Natural killer cell (primary cell): ENCODE results near the gene PDXK. TPM values are rescaled to one million over a fixed set of nuclear protein-coding genes. Genes with fewer than 3 reads are reported as not detected.

ENCODE experiments used
- ATAC-seq, 3 donors: fragments of 150-1000 bp in 2 of 3; fragments of 200-7000 bp in 1 of 3; cut with Tn5 transposase; 1 replicate in 1 of 3; 2 replicates in 2 of 3; pipeline ENCODE4 v1.10.0; 2021; ENCODE audit warnings: mild to moderate bottlenecking in 2 of 3, moderate library complexity in 2 of 3
- DNase-seq, 2 donors: peaks; one replicate each; pipeline versions ENCODE4 v3.0.0 to v3.0.0-alpha.2; 2013 to 2021; ENCODE audit warnings: mixed read lengths in 1 of 2
- H3K27ac ChIP-seq: one replicate; pipeline ENCODE4 v1.5.1; 2013; ENCODE audit warnings: mild to moderate bottlenecking, low read length
- H3K27me3 ChIP-seq: one replicate; pipeline ENCODE4 v1.6.1; 2013; ENCODE audit warnings: low read length; ENCODE audit not compliant: control insufficient read depth, insufficient read depth
- H3K36me3 ChIP-seq: one replicate; pipeline ENCODE4 v1.6.1; 2013; ENCODE audit warnings: low read length; ENCODE audit not compliant: control insufficient read depth, insufficient read depth
- H3K4me1 ChIP-seq: one replicate; pipeline ENCODE4 v1.6.1; 2013; ENCODE audit warnings: low read length; ENCODE audit not compliant: control insufficient read depth, insufficient read depth
- H3K4me3 ChIP-seq: one replicate; pipeline ENCODE4 v1.5.1; 2013; ENCODE audit warnings: low read length
- H3K9me3 ChIP-seq: one replicate; pipeline ENCODE4 v1.6.1; 2013; ENCODE audit warnings: low read length; ENCODE audit not compliant: control insufficient read depth, insufficient read depth
- H3K27ac Mint-ChIP-seq, 2 donors: one replicate each; pipeline ENCODE4 v1.8.0; 2022; ENCODE audit warnings: mild to moderate bottlenecking in 2 of 2, mixed read lengths in 2 of 2, moderate library complexity in 1 of 2
- H3K27me3 Mint-ChIP-seq, 2 donors: one replicate each; pipeline ENCODE4 v1.8.0; 2022; ENCODE audit warnings: low read depth in 2 of 2, mixed read lengths in 2 of 2
- H3K36me3 Mint-ChIP-seq: one replicate; pipeline ENCODE4 v1.8.0; 2022; ENCODE audit warnings: mixed read lengths
- H3K4me1 Mint-ChIP-seq, 2 donors: one replicate each; pipeline ENCODE4 v1.8.0; 2022; ENCODE audit warnings: mixed read lengths in 2 of 2
- H3K4me3 Mint-ChIP-seq: one replicate; pipeline ENCODE4 v1.8.0; 2022; ENCODE audit warnings: mild to moderate bottlenecking, moderate library complexity, mixed read lengths
- H3K9me3 Mint-ChIP-seq, 2 donors: one replicate each; pipeline ENCODE4 v1.8.0; 2022; ENCODE audit warnings: mixed read lengths in 2 of 2
- WGBS: methylation state at CpG from one replicate; pipeline ENCODE4 v1.1.7; 2013; ENCODE audit warnings: missing lambda C conversion rate; ENCODE audit not compliant: insufficient coverage; 5-methylcytosine and 5-hydroxymethylcytosine counted together
- intact Hi-C: fragments of 100-400 bp; cut with micrococcal nuclease; formaldehyde crosslinking; loops from one replicate; pipeline ENCODE4 v1.14.2; 2022
- total RNA-seq, 4 donors: library from RNA; stranded (reverse); fragments of 120-200 nt in 1 of 4; gene quantifications; one replicate each; pipeline versions ENCODE4 v1.2.3 to v1.2.4, GENCODE V29; 2013 to 2022
- TF ChIP-seq, protein P1 (sequence below): fragments of 200-600 bp; IDR thresholded peaks from one replicate; pipeline ENCODE4 v1.8.0; 2022; ENCODE audit warnings: antibody characterized with exemption

PDXK gene
- total RNA-seq, 3 donors from 2014 or later (not counting 1 experiment from before 2014, with no cell fraction given), result 73.8 to 77.0 (median 74.6) TPM

DNA sequence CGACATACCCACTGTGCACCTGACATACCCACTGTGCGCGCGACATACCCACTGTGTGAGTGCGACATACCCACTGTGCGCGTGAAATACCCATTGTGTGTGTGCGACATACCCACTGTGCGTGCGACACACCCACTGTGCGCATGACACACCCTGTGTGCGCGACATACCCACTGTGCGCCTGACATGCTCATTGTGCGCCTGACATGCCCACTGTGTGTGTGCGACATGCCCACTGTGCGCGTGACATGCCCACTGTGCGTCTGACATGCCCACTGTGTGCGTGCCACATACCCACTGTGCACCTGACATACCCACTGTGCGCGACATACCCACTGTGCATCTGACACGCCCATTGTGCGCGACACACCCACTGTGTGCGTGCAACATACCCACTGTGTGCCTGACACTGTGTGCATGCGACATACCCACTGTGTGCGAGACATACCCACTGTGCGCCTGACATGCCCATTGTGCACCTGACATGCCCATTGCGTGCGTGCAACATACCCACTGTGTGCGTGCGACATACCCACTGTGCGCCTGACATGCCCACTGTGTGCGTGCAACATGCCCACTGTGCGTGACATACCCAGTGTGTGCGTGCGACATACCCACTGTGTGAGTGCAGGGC lies 68.0 kb downstream of the PDXK start:
- Histone ChIP-seq H3K27me3 (no peaks in the 10 kb centered on the region), H3K36me3 (peaks cover 2% of the 10 kb centered on the region), H3K27ac (no peak overlapping the region), H3K9me3 (no peaks in the 10 kb centered on the region), H3K4me1 (peaks cover 19% of the 10 kb centered on the region), H3K4me3 (no peak overlapping the region)
- Mint-ChIP-seq H3K27me3 (no peaks in the 10 kb centered on the region), H3K4me1 (peaks cover 6 to 12% of the 10 kb centered on the region in 2 donors), H3K9me3 (no peaks in the 10 kb centered on the region), H3K4me3 (no peak overlapping the region), H3K36me3 (no peaks in the 10 kb centered on the region), H3K27ac (no peak overlapping the region)
- intact Hi-C loops, result no loop called here
- no peak for ATAC-seq
- TF ChIP-seq, protein P1, sequence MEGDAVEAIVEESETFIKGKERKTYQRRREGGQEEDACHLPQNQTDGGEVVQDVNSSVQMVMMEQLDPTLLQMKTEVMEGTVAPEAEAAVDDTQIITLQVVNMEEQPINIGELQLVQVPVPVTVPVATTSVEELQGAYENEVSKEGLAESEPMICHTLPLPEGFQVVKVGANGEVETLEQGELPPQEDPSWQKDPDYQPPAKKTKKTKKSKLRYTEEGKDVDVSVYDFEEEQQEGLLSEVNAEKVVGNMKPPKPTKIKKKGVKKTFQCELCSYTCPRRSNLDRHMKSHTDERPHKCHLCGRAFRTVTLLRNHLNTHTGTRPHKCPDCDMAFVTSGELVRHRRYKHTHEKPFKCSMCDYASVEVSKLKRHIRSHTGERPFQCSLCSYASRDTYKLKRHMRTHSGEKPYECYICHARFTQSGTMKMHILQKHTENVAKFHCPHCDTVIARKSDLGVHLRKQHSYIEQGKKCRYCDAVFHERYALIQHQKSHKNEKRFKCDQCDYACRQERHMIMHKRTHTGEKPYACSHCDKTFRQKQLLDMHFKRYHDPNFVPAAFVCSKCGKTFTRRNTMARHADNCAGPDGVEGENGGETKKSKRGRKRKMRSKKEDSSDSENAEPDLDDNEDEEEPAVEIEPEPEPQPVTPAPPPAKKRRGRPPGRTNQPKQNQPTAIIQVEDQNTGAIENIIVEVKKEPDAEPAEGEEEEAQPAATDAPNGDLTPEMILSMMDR, result no peak
- DNase-seq, result no peak
- WGBS, result 91% methylated on average over 38 of the region's 38 CpGs

DNA sequence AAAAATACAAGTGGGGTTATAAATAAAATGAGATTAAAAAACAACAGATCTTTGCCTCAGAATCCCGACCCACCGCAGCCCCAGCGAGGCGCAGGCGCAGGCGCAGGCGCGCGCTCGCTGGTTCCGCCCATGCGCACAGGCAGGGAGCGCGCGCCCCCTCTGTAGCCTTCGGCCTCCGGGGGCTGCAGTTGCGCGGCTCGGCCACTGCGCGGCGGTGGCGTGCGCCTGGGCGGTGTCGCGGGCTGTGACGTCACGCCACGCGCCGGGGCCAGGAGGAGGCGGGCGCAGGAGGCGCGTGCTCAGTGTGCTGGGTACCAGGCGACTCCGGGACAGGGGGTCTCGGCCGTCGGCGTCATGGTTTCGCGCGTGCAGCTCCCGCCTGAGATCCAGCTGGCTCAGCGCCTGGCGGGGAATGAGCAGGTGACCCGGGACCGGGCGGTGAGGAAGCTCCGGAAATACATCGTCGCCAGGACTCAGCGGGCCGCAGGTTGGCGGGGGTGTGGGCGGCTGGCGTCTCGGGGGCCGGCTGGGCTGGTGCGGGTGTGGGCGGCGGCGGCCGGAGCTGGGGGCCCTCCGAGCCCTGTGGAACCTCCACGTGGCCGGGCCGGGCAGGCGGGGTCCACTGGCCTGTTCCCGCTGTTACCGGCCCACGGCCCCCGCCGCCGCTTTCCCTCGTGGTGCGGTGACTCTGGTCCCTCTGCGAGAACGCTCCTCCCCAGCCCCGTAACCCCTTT lies 70.5 kb downstream of the PDXK start, which contains the start of gene RRP1:
TSS of gene RRP1 (plus strand) at position 302 of the 734 bp plus-strand sequence. CDS start at position 355, 53 bp downstream.
- H3K4me1 Mint-ChIP-seq, result peaks cover 6 to 19% of the 10 kb centered on the region in 2 donors
- peak within 1 kb of the TSS; percentile 93 for H3K4me3 Mint-ChIP-seq
- WGBS, result under 1% methylated on average over 83 of the region's 83 CpGs
- Histone ChIP-seq H3K9me3 (no peaks in the 10 kb centered on the region), H3K36me3 (peaks cover 25% of the 10 kb centered on the region), H3K4me1 (peaks cover 19% of the 10 kb centered on the region), H3K4me3 (peak within 1 kb of the TSS; percentile 95), H3K27ac (peak within 1 kb of the TSS; percentile 74), H3K27me3 (no peaks in the 10 kb centered on the region)
- DNase-seq (peak; percentile 96 to 98), ATAC-seq (peak; percentile 95 to 99 (median 97))
- no peaks in the 10 kb centered on the region for H3K27me3 Mint-ChIP-seq
- H3K27ac Mint-ChIP-seq, result peak within 1 kb of the TSS; percentile 73 to 88
- H3K9me3 Mint-ChIP-seq, result no peaks in the 10 kb centered on the region
- H3K36me3 Mint-ChIP-seq, result no peaks in the 10 kb centered on the region
- intact Hi-C loops, result no loop called here
- TF ChIP-seq, protein P1, result peak; percentile 98

DNA sequence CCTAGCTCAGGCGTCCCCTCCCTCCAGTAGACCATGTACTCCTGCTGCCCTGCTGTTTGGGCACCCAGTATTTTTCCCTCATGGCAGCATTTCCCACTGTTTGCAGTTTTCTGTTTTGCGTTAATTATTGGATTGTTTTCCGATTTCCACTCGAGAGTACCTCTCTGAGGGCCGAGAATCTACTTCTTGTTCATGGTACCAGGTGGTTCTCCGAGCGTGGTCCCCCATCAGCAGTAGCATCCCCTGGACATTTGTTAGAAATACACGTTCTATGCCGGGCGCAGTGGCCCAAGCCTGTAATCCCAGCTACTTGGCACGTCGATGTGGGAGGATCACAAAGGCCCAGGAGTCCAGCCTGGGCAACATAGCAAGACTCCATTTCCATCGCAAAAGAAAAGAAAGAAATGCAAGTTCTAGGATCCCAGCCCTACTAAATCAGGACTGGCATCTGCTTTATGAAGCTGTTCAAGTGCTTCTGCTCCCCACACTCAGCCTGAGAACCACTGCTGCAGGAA lies 71.1 kb downstream of the PDXK start:
- H3K27ac Mint-ChIP-seq, result peak overlapping the region; percentile 73 to 88
- TF ChIP-seq, protein P1, result no peak
- no peak for DNase-seq
- no peaks in the 10 kb centered on the region for H3K9me3 Mint-ChIP-seq
- ATAC-seq, result no peak
- H3K4me3 Mint-ChIP-seq, result peak overlapping the region; percentile 93
- peaks cover 6 to 19% of the 10 kb centered on the region in 2 donors for H3K4me1 Mint-ChIP-seq
- no peaks in the 10 kb centered on the region for H3K27me3 Mint-ChIP-seq
- H3K9me3 ChIP-seq, result no peaks in the 10 kb centered on the region
- 25% methylated on average over 13 of the region's 13 CpGs for WGBS
- H3K4me3 ChIP-seq, result peak overlapping the region; percentile 95
- peaks cover 19% of the 10 kb centered on the region for H3K4me1 ChIP-seq
- no peaks in the 10 kb centered on the region for H3K27me3 ChIP-seq
- peaks cover 30% of the 10 kb centered on the region for H3K36me3 ChIP-seq
- intact Hi-C loops, result no loop called here
- H3K36me3 Mint-ChIP-seq, result no peaks in the 10 kb centered on the region
- no peak overlapping the region for H3K27ac ChIP-seq
